Activated B cell treated with CpG ODN at 0.5 μM for 24 hours (primary cell): ENCODE results near the gene DIPK2A. TPM values are rescaled to one million over a fixed set of nuclear protein-coding genes. Genes with fewer than 3 reads are reported as not detected.

Experiments used
- ATAC-seq: fragments of 200-7000 bp; cut with Tn5 transposase; one replicate; pipeline ENCODE4 v1.10.0; 2021; ENCODE audit warnings: low read depth, mild to moderate bottlenecking, moderate library complexity
- CTCF ChIA-PET: fragments of 350-600 bp; sonication (Branson Sonifier 250); formaldehyde crosslinking; loops from one replicate; lab custom pipeline; 2021; ENCODE audit warnings: antibody characterized with exemption; lab: Charles Lee
- POLR2A ChIA-PET: fragments of 350-600 bp; sonication (Branson Sonifier 250); formaldehyde crosslinking; loops from one replicate; lab custom pipeline; 2021; ENCODE audit warnings: antibody characterized with exemption; lab: Charles Lee
- DNase-seq: peaks from one replicate; pipeline ENCODE4 v3.0.0; 2022
- H3K27ac Mint-ChIP-seq: one replicate; pipeline ENCODE4 v1.8.0; 2020; ENCODE audit warnings: mixed read lengths
- H3K27me3 Mint-ChIP-seq: one replicate; pipeline ENCODE4 v1.8.0; 2021; ENCODE audit warnings: mixed read lengths
- H3K36me3 Mint-ChIP-seq: one replicate; pipeline ENCODE4 v1.8.0; 2021; ENCODE audit warnings: low read depth, mixed read lengths
- H3K4me1 Mint-ChIP-seq: one replicate; pipeline ENCODE4 v1.8.0; 2021; ENCODE audit warnings: mixed read lengths
- H3K4me3 Mint-ChIP-seq: one replicate; pipeline ENCODE4 v1.8.0; 2020; ENCODE audit warnings: mild to moderate bottlenecking, mixed read lengths
- H3K9me3 Mint-ChIP-seq: one replicate; pipeline ENCODE4 v1.8.0; 2020; ENCODE audit warnings: mixed read lengths
- CTCF ChIP-seq: fragments of 200-600 bp; IDR thresholded peaks from one replicate; pipeline ENCODE4 v1.8.0; 2022; ENCODE audit warnings: antibody characterized with exemption, mild to moderate bottlenecking
- intact Hi-C: fragments of 100-400 bp; cut with micrococcal nuclease; formaldehyde crosslinking; loops from one replicate; pipeline ENCODE4 v1.15.1; 2024
- total RNA-seq: library from RNA; stranded (reverse); gene quantifications from 2 replicates; pipeline ENCODE4 v1.2.3, GENCODE V29; 2022

DIPK2A gene
- total RNA-seq, 1 donor from 2014 or later = 23.0 TPM

DNA sequence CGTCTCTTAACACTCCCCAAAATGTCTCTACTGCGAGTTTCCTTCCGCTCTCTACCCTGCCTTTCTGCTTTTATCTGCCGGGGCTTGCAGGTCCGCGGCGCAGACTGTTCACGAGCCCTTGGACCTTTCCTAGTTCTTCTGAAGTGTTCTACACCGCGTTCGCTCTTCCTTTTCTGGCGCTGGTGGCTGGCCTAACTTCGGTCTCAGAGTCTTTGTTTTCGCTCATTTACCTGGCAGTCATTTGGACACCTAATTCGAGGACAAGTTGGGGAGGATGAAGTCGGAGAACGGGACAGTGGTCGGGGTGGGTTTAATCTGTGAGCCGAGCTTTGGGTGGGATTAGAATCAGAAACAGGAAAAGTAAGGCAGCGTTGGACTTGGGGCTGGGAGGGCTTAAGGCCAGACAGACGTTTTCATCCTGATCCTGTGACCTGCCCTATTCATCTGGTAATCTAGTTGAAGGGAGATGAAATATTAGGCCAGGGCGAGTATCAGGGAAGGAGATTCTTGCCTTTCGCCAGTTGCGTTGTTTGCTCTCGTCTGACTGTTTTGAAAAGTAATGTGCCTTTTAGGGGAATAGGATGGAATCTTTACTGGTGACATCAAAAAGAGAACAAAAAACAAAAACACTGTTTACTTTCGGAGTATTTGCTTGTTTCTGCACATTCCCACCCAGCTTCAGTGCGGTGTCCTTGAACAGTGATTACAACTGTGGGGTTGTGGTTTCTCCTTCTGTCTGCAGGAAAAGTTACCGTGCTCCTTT is 1.8 kb downstream of the DIPK2A start:
- ChIA-PET POLR2A (interaction anchor here (0.7 to 4.1 kb wide), 5 partner anchors 10 to 88 kb away, joined by 3 to 107 read pairs (median 5); no protein-coding TSS in a partner anchor), CTCF (interaction anchor here (0.9 to 2.5 kb wide), 6 partner anchors 10 to 88 kb away, joined by 3 to 9 read pairs (median 8); no protein-coding TSS in a partner anchor)
- TF ChIP-seq CTCF = no peak
- H3K4me1 Mint-ChIP-seq = peaks cover 56% of the 10 kb centered on the region
- peaks cover 16% of the 10 kb centered on the region for H3K36me3 Mint-ChIP-seq
- no peaks in the 10 kb centered on the region for H3K9me3 Mint-ChIP-seq
- DNase-seq = no peak
- ATAC-seq = no peak
- intact Hi-C loops = loop anchor here (1.0 to 10.0 kb wide), 11 partner anchors 55 to 1826 kb away; partner anchors contain the start of genes ATR, PLS1, TFDP2 and XRN1
- H3K4me3 Mint-ChIP-seq = peak overlapping the region; percentile 99
- H3K27me3 Mint-ChIP-seq = no peaks in the 10 kb centered on the region
- H3K27ac Mint-ChIP-seq = peak overlapping the region; percentile 98

- H3K27ac Mint-ChIP-seq = peak overlapping the region; percentile 98
- no peaks in the 10 kb centered on the region for H3K27me3 Mint-ChIP-seq
- no peak for TF ChIP-seq CTCF
- DNase-seq (no peak), ATAC-seq (no peak)
- CTCF ChIA-PET = interaction anchor here (0.9 to 2.5 kb wide), 5 partner anchors 9 to 89 kb away, joined by 3 to 9 read pairs (median 7); no protein-coding TSS in a partner anchor
- H3K9me3 Mint-ChIP-seq = no peaks in the 10 kb centered on the region
- H3K36me3 Mint-ChIP-seq = peaks cover 16% of the 10 kb centered on the region
- H3K4me1 Mint-ChIP-seq = peaks cover 61% of the 10 kb centered on the region
- peak overlapping the region; percentile 99 for H3K4me3 Mint-ChIP-seq
- POLR2A ChIA-PET = interaction anchor here (1.1 kb wide), 1 partner anchor 54 kb away, joined by 3 read pairs; no protein-coding TSS in a partner anchor
- intact Hi-C loops = loop anchor here (5.0 to 10.0 kb wide), 8 partner anchors 300 to 1827 kb away; partner anchors contain the start of genes ATR, PLS1, TFDP2 and XRN1
Observed at GRCh38 chr3:143974271-143975238, 2.9 kb downstream of the DIPK2A start.

- intact Hi-C loops = loop anchor here (10.0 kb wide), 3 partner anchors 299 to 579 kb away; no protein-coding TSS in a partner anchor
- no peak for ATAC-seq
- no peaks in the 10 kb centered on the region for H3K9me3 Mint-ChIP-seq
- ChIA-PET CTCF (interaction anchor here (0.8 to 2.5 kb wide), 4 partner anchors 8 to 57 kb away, joined by 3 to 9 read pairs (median 8); no protein-coding TSS in a partner anchor), POLR2A (interaction anchor here (1.1 kb wide), 1 partner anchor 53 kb away, joined by 3 read pairs; no protein-coding TSS in a partner anchor)
- no peak overlapping the region for H3K4me3 Mint-ChIP-seq
- peaks cover 62% of the 10 kb centered on the region for H3K4me1 Mint-ChIP-seq
- peaks cover 16% of the 10 kb centered on the region for H3K36me3 Mint-ChIP-seq
- no peaks in the 10 kb centered on the region for H3K27me3 Mint-ChIP-seq
- no peak for DNase-seq
- no peak for TF ChIP-seq CTCF
- no peak overlapping the region for H3K27ac Mint-ChIP-seq
Observed at GRCh38 chr3:143975554-143976152, 4.0 kb downstream of the DIPK2A start.

DNA sequence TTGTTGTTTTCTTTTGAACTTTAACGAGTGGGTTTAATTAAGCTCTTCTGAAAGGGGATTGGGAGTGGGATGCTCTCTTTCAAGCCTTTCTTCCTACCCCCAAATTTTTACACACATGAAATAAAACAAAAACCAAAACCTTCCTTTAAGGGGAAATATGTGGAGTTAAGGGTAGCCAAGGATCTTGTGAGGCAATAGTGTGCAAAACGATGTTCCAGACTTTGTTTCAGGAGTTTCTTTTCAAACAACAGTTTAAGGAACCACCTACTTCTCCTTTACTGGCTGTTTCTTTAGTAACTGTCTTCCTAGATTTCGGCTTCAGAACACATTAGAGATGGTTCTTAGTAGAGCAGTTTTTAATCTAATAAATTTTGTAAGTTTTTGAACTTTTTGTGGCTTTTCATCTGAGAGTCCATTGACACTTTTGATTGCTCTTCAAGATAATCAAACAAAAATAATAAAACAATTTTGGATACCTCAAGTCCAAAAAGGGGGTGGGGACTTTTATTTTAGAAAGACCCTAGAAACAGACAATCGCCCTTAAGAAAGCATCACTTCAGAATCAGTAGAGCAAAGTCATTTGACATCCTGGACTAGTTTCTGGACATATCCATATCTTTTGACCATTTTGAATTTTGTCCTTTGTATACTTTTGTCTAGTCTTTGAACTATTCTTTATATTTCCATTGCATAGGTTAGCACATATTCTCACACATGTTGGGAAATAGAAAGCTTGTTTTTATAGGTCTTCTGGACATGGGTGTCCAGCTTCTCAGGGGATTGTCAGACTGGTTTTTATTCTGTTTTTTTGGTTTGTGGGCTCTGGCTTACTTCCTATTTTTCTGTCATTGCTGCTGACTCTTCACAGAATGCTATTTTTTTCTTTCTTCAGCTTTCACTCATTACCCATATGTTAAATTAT is 6.0 kb downstream of the DIPK2A start:
- POLR2A ChIA-PET = no interaction called here
- no peak for TF ChIP-seq CTCF
- H3K36me3 Mint-ChIP-seq = peaks cover 13% of the 10 kb centered on the region
- peaks cover under 1% of the 10 kb centered on the region for H3K9me3 Mint-ChIP-seq
- DNase-seq = no peak
- peak overlapping the region; percentile 59 for H3K4me3 Mint-ChIP-seq
- intact Hi-C loops = loop anchor here (10.0 kb wide), 3 partner anchors 297 to 577 kb away; no protein-coding TSS in a partner anchor
- H3K4me1 Mint-ChIP-seq = peaks cover 73% of the 10 kb centered on the region
- peak overlapping the region; percentile 50 for H3K27ac Mint-ChIP-seq
- no peaks in the 10 kb centered on the region for H3K27me3 Mint-ChIP-seq
- CTCF ChIA-PET = interaction anchor here (0.9 to 1.5 kb wide), 2 partner anchors 52 to 884 kb away, joined by 4 to 5 read pairs; no protein-coding TSS in a partner anchor
- no peak for ATAC-seq
